H9 (cell line): ENCODE data around the gene KCTD5. TPM values are rescaled to one million over a fixed set of nuclear protein-coding genes. Genes with fewer than 3 reads are reported as not detected.
"Not testable (repeated sequence)": the region's sequence is repeated elsewhere in the genome, so short reads cannot be mapped to it uniquely, and the experiment has no call there.

ENCODE experiments used
- DNase-seq: peaks from one replicate; pipeline ENCODE4 v3.0.0-alpha.2; 2017
- H2AFZ ChIP-seq: one replicate; pipeline ENCODE4 v1.6.1; 2013; ENCODE audit warnings: mild to moderate bottlenecking, low read length, control low read depth, moderate library complexity
- H2AK5ac ChIP-seq: 2 replicates; pipeline ENCODE4 v1.6.1; 2013; ENCODE audit warnings: low read length, control low read depth, mixed read lengths; ENCODE audit not compliant: insufficient read length
- H2BK120ac ChIP-seq: one replicate; pipeline ENCODE4 v1.6.1; 2013; ENCODE audit warnings: low read depth, mild to moderate bottlenecking, low read length, control low read depth, inconsistent platforms; ENCODE audit not compliant: poor library complexity, severe bottlenecking
- H2BK12ac ChIP-seq: 2 replicates; pipeline ENCODE4 v1.6.1; 2013; ENCODE audit warnings: low read length, control low read depth, mixed read lengths, low read depth; ENCODE audit not compliant: insufficient read length
- H2BK15ac ChIP-seq: 2 replicates; pipeline ENCODE4 v1.6.1; 2013; ENCODE audit warnings: low read depth, low read length, control low read depth
- H2BK20ac ChIP-seq: one replicate; pipeline ENCODE4 v1.6.1; 2013; ENCODE audit warnings: low read depth, mild to moderate bottlenecking, low read length, control low read depth, inconsistent platforms; ENCODE audit not compliant: poor library complexity, severe bottlenecking
- H2BK5ac ChIP-seq: 2 replicates; pipeline ENCODE4 v1.6.1; 2013; ENCODE audit warnings: low read length, control low read depth, mixed read lengths; ENCODE audit not compliant: insufficient read length
- H3K14ac ChIP-seq: 2 replicates; pipeline ENCODE4 v1.6.1; 2013; ENCODE audit warnings: low read length, control low read depth; ENCODE audit not compliant: insufficient read depth
- H3K18ac ChIP-seq: 2 replicates; pipeline ENCODE4 v1.6.1; 2013; ENCODE audit warnings: low read depth, mild to moderate bottlenecking, mixed read lengths, low read length, control low read depth; ENCODE audit not compliant: insufficient read length
- H3K23ac ChIP-seq: 2 replicates; pipeline ENCODE4 v1.6.1; 2013; ENCODE audit warnings: low read length, control low read depth, mixed read lengths, low read depth; ENCODE audit not compliant: insufficient read length
- H3K23me2 ChIP-seq: 2 replicates; pipeline ENCODE4 v1.6.1; 2013; ENCODE audit warnings: low read depth, mild to moderate bottlenecking, mixed read lengths, low read length, control low read depth; ENCODE audit not compliant: insufficient read length, poor library complexity, severe bottlenecking
- H3K27ac ChIP-seq: 2 replicates; pipeline ENCODE4 v1.5.1; 2013; ENCODE audit warnings: low read length, control low read depth, mixed read lengths, low read depth; ENCODE audit not compliant: insufficient read length
- H3K27me3 ChIP-seq: 2 replicates; pipeline ENCODE4 v1.6.1; 2013; ENCODE audit warnings: low read length, control low read depth, inconsistent platforms; ENCODE audit not compliant: insufficient read depth
- H3K4ac ChIP-seq: 2 replicates; pipeline ENCODE4 v1.6.1; 2013; ENCODE audit warnings: low read depth, mild to moderate bottlenecking, control low read depth, inconsistent platforms, low read length, moderate library complexity
- H3K4me1 ChIP-seq: 2 replicates; pipeline ENCODE4 v1.6.1; 2013; ENCODE audit warnings: low read length, control low read depth, inconsistent platforms; ENCODE audit not compliant: insufficient read depth
- H3K4me2 ChIP-seq: 2 replicates; pipeline ENCODE4 v1.6.1; 2013; ENCODE audit warnings: low read length, control low read depth, mixed read lengths; ENCODE audit not compliant: insufficient read length, insufficient read depth
- H3K56ac ChIP-seq: 2 replicates; pipeline ENCODE4 v1.6.1; 2013; ENCODE audit warnings: low read depth, mild to moderate bottlenecking, mixed read lengths, low read length, control low read depth; ENCODE audit not compliant: insufficient read length
- H3K79me1 ChIP-seq: 2 replicates; pipeline ENCODE4 v1.6.1; 2013; ENCODE audit warnings: low read depth, mild to moderate bottlenecking, moderate library complexity, low read length, control low read depth, inconsistent platforms; ENCODE audit not compliant: insufficient read depth, poor library complexity, severe bottlenecking
- H3K79me2 ChIP-seq: 2 replicates; pipeline ENCODE4 v1.6.1; 2013; ENCODE audit warnings: low read length, control low read depth, inconsistent platforms; ENCODE audit not compliant: insufficient read depth
- H3K9ac ChIP-seq: 2 replicates; pipeline ENCODE4 v1.6.1; 2013; ENCODE audit warnings: low read length, control low read depth, mixed read lengths; ENCODE audit not compliant: insufficient read length; ENCODE audit errors: extremely low read depth
- H3K9me3 ChIP-seq: one replicate; pipeline ENCODE4 v1.6.1; 2013; ENCODE audit warnings: low read depth, low read length, inconsistent platforms; ENCODE audit not compliant: control insufficient read depth
- H3T11ph ChIP-seq: one replicate; pipeline ENCODE4 v1.6.1; 2013; ENCODE audit warnings: mild to moderate bottlenecking, low read length, control low read depth, inconsistent platforms
- H4K20me1 ChIP-seq: one replicate; pipeline ENCODE4 v1.6.1; 2013; ENCODE audit not compliant: control insufficient read depth, insufficient read length, insufficient read depth
- H4K5ac ChIP-seq: 2 replicates; pipeline ENCODE4 v1.6.1; 2013; ENCODE audit warnings: low read depth, mild to moderate bottlenecking, mixed read lengths, low read length, control low read depth; ENCODE audit not compliant: insufficient read length
- H4K8ac ChIP-seq: replicated peaks from 2 replicates; pipeline ENCODE4 v1.6.1; 2013; ENCODE audit warnings: low read length, control low read depth, mixed read lengths, low read depth; ENCODE audit not compliant: insufficient read length
- H4K91ac ChIP-seq: 2 replicates; pipeline ENCODE4 v1.6.1; 2013; ENCODE audit warnings: low read depth, mild to moderate bottlenecking, moderate library complexity, mixed read lengths, low read length, control low read depth; ENCODE audit not compliant: insufficient read length
- H3K27ac Mint-ChIP-seq, 3 experiments: 2 replicates in 2 of 3; 3 replicates in 1 of 3; pipeline ENCODE4 v1.8.0; 2020 to 2021; ENCODE audit warnings: mixed read lengths in 3 of 3, mild to moderate bottlenecking in 1 of 3, moderate library complexity in 1 of 3
- H3K27me3 Mint-ChIP-seq: 2 replicates; pipeline ENCODE4 v1.8.0; 2021; ENCODE audit warnings: low read depth, mild to moderate bottlenecking, moderate library complexity, mixed read lengths
- H3K36me3 Mint-ChIP-seq, 3 experiments: 2 replicates in 2 of 3; 3 replicates in 1 of 3; pipeline ENCODE4 v1.8.0; 2020 to 2021; ENCODE audit warnings: low read depth in 3 of 3, mixed read lengths in 3 of 3; ENCODE audit not compliant: insufficient read depth in 1 of 3
- H3K4me1 Mint-ChIP-seq, 2 experiments: 2 replicates each; pipeline ENCODE4 v1.8.0; 2020; ENCODE audit warnings: mixed read lengths in 2 of 2
- H3K4me3 Mint-ChIP-seq, 2 experiments: 2 replicates in 1 of 2; 3 replicates in 1 of 2; pipeline ENCODE4 v1.8.0; 2020 to 2021; ENCODE audit warnings: mild to moderate bottlenecking in 2 of 2, mixed read lengths in 2 of 2, moderate library complexity in 1 of 2
- H3K9me3 Mint-ChIP-seq, 2 experiments: 2 replicates in 1 of 2; 3 replicates in 1 of 2; pipeline ENCODE4 v1.8.0; 2020; ENCODE audit warnings: mild to moderate bottlenecking in 2 of 2, mixed read lengths in 2 of 2, moderate library complexity in 1 of 2
- WGBS: extraction: QIAGEN DNeasy Blood & Tissue Kit; methylation state at CpG from one replicate; pipeline ENCODE4 v1.1.7; 2013; ENCODE audit warnings: missing lambda C conversion rate, low lambda C conversion rate, mixed read lengths; ENCODE audit not compliant: insufficient read length; ENCODE audit errors: extremely low coverage; 5-methylcytosine and 5-hydroxymethylcytosine counted together
- total RNA-seq: library from RNA; stranded (reverse); gene quantifications from 2 replicates; pipeline ENCODE4 v1.2.1, GENCODE V29; 2021

KCTD5 gene
- total RNA-seq, 1 experiment from 2014 or later = 39.9 TPM

- not testable (repeated sequence) for H3K36me3 Mint-ChIP-seq, H3K4me2 ChIP-seq, H3K4me3 Mint-ChIP-seq, H3K18ac ChIP-seq, H3K4me1 ChIP-seq, H3K27ac ChIP-seq, H3K79me2 ChIP-seq, H2BK12ac ChIP-seq, H3K14ac ChIP-seq, H3K27ac Mint-ChIP-seq, H3K56ac ChIP-seq, H3T11ph ChIP-seq, H3K27me3 Mint-ChIP-seq, H2AFZ ChIP-seq, DNase-seq, H3K23ac ChIP-seq, H3K9me3 Mint-ChIP-seq, H3K4me1 Mint-ChIP-seq, H3K79me1 ChIP-seq, H3K4ac ChIP-seq, H2AK5ac ChIP-seq, H4K8ac ChIP-seq, H4K5ac ChIP-seq, H3K9me3 ChIP-seq, H2BK15ac ChIP-seq, H4K91ac ChIP-seq, H2BK20ac ChIP-seq, H2BK120ac ChIP-seq, H2BK5ac ChIP-seq, H3K9ac ChIP-seq, H3K23me2 ChIP-seq, H3K27me3 ChIP-seq, H4K20me1 ChIP-seq
- WGBS = no CpG with 5 or more reads among the region's 17 CpGs
Measured at GRCh38 chr16:2642561-2642960, 39.8 kb upstream of the KCTD5 start.

DNA sequence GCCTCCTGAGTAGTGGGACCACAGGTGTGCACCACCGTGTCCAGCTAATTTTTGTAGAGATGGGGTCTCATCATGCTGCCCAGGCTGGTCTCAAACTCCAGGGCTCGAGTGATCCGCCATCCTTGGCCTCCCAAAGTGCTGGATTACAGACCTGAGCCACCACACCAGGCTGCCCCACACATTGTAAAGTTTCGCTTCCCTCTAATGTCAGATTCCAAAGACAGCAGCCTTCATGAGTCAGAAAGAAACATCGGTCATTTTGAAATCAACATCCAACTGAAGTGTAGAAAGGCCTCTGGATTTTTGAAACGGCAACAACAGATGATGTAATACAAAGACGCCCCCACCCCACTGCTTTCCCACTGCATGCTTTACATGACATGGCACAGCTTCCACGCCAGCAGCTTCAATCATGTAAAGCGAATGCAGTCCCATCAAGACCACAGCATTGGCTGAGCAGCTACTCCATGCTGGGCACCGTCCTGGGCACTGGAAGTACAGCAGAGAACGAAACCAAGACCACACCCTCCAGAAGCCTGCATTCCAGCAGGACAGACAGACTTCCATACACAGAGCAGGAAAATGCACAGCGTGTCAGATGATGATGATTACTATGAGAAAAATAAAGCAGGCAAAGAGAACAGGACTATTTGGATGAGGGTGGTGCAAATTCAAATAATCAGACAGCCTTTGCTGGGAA lies 37.4 kb upstream of the KCTD5 start:
- not testable (repeated sequence) for H4K8ac ChIP-seq, H3K18ac ChIP-seq, H2BK20ac ChIP-seq, DNase-seq, H3K4me2 ChIP-seq, H3K27ac ChIP-seq, H4K5ac ChIP-seq, H3K27me3 Mint-ChIP-seq, H3K23me2 ChIP-seq, H3K4me1 ChIP-seq, H3K9me3 ChIP-seq, H3K4me3 Mint-ChIP-seq, H3K27ac Mint-ChIP-seq, H3T11ph ChIP-seq, H3K56ac ChIP-seq, H2AK5ac ChIP-seq, H2BK120ac ChIP-seq, H3K27me3 ChIP-seq, H2BK12ac ChIP-seq, H3K23ac ChIP-seq, H2AFZ ChIP-seq, H3K36me3 Mint-ChIP-seq, H3K4ac ChIP-seq, H3K4me1 Mint-ChIP-seq, H4K91ac ChIP-seq, H4K20me1 ChIP-seq, H3K79me2 ChIP-seq, H3K14ac ChIP-seq, H2BK5ac ChIP-seq, H2BK15ac ChIP-seq, H3K9me3 Mint-ChIP-seq, H3K79me1 ChIP-seq, H3K9ac ChIP-seq
- no CpG with 5 or more reads among the region's 12 CpGs for WGBS
